CD4-positive, alpha-beta T cell treated with Interleukin-4 for 4 hours (primary cell): ENCODE results near the gene UBE2E1.
A peak's percentile ranks its signal among the peaks of the same experiment; 100 is the strongest.

Experiments
- DNase-seq: peaks from one replicate; pipeline ENCODE4 v3.0.0-alpha.2; 2020

The UBE2E1 gene

GRCh38 chr3:23805633-23806533 lies at the start of gene UBE2E1:
Gene UBE2E1, plus strand, starts transcription at chr3:23805955. Its CDS starts 1,315 bp downstream, at chr3:23807270.
- DNase-seq: peak; percentile 79

DNA sequence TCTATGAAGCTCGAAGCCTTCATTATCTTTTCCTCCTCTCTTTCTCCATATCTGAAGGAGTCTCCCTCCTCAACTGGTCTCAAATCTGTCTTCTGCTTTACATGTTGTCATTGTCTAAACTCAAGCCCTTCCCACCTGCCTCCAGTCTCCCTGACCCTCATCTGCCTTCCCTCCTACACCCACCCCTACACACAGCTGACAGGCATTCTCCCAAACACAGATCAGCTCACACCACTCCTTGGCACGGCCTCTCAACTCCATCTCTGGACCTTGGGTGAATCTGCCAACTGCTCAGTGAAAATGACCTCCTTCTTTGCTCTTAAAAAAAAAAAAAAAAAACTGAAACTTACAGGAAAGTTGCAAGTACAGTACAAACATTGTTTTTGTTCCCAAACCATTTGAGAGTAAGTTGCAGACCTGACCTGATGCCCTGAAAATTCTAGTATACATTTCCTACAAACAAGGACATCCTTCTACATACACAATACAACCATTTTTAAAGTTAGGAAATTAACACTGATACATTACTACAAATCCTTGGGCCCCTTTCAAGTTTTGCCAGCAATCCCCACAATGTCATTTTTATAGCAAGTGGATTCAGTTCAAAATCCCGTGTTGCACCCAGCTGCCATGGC lies 49.4 kb upstream of the UBE2E1 start:
- no peak for DNase-seq

- DNase-seq: peak; percentile 20
Observed at GRCh38 chr3:23758253-23758838, 47.4 kb upstream of the UBE2E1 start.

DNA sequence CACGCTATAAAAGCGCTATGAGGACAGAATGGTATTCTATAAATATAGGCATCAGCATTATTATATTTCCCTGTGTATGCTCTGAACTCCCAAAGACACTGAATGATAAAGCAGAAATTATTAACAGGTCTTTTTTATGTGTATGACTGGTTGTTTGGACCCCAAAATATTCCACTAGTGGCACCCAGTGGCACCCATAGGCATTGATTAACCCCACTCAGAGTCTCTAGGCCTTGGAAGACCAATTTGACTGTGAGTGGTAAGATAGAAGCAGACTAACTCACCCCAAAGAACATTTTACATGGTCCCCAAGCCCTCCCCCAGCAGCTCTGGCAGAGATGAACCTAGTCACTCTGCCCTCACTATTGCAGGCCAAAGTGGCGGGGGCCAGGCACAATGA lies 45.4 kb upstream of the UBE2E1 start:
- no peak for DNase-seq

GRCh38 chr3:23760871-23761373 lies 44.8 kb upstream of the UBE2E1 start:
- DNase-seq: peak; percentile 28

GRCh38 chr3:23761440-23761896 lies 44.3 kb upstream of the UBE2E1 start:
- DNase-seq: no peak

DNA sequence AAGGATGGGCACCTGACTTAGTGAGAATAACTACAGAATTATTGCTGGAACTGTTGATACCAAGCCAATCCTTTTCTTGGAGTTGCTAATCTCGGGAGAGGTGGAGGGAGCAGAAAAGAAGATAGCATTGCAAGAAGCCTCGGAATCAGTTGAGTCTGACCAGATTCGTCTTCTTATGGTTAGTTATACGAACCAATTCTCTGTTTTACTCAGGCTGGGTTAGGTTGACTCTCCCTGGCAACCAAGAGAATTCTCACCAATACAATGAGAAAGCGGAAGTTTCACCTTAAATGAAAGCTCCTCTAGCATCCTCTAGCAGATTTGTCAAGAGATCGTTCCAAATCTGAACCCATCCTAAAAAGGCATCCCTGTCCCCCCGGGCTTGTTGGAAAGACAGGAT lies 43.5 kb upstream of the UBE2E1 start:
- DNase-seq: peak; percentile 17

- no peak for DNase-seq
Observed at GRCh38 chr3:23762759-23763477, 42.8 kb upstream of the UBE2E1 start.

- no peak for DNase-seq
Observed at GRCh38 chr3:23764407-23764806, 41.3 kb upstream of the UBE2E1 start.

DNA sequence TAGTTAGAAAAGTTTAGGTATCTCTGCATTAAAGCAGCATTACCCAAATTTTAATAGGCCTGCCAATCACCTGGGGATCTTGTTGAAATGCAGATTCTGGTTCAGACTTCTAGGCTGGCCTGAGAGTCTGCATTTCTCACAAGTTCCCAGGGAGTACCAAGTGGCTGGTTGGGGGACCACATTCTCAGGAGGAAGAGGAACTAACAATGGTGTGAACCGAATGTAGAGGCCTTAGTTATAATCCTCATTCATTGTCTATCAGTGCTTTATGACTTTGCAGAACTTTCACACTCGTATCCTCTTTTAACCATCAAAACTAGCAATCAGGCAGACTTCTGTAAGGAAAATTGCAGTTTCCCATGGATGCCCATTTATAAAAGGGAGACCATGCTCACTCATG lies 38.2 kb upstream of the UBE2E1 start:
- DNase-seq: no peak

DNA sequence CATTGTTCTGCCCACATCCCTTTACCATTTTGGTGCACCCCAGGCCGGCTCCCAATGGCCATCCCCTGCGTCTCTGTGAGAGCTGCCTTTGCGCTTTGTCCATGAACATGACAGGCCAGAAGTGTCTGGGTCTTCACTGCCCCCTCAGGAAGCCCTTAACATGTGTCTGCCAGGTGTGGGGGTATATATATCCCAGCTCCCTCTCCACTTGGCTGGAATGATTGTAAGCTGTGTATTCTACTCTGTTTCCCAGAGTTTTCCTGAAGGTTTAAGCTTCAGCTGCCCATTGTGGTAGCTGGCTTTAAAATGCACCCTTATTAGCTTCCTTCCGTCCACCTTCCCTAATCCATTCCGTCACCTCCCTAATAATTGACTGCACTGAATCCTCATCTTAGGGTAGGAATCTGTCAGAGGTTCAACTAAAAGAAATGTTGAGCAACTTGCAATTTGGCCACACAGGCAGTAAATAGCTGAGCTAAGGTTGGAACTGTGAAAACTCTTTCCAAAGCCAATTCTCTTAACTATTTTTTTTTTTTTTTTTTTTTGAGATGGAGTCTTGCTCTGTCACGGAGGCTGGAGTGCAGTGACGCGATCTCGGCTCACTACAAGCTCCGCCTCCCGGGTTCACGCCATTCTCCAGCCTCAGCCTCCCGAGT lies 30.4 kb upstream of the UBE2E1 start:
- DNase-seq: no peak

- no peak for DNase-seq
Observed at GRCh38 chr3:23776352-23776891, 29.3 kb upstream of the UBE2E1 start.

DNA sequence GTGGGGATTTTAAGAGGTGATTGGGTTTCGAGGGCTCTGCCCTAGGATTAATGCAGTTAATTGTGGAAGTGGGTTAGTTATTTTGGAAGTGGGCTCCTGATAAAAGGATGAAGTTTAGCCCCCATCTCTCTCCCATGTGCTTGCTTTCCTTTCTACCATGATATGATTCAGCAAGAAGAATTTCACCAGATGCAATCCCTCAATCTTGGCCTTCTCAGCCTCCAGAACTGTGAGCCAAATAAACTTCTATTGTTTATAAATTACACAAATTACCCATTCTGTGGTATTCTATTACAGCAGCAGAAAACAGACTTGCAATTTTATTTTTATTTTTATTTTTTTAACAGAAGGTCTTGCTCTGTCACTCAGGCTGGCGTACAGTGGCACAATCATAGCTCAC lies 27.3 kb upstream of the UBE2E1 start:
- no peak for DNase-seq

GRCh38 chr3:23779841-23780240 lies 25.9 kb upstream of the UBE2E1 start:
- no peak for DNase-seq

DNA sequence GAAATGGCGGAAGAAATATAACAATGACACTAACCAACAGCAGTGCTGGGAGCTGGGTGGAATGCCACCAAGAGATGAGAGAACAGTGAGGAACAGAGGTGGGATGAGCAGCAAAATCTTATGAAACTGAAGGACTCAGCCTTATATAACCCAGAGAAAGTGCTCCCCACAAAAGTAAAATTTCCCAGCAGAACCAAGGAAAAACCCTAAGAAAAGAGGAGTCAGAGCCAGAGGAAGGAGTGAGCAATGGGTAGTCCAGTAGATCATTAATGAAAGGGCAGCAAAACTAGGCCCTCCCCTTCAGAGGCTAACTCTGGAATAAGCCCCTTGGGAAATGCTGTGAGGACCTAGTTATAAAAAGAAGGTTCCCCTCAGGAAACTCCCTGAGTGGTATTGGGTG lies 24.7 kb upstream of the UBE2E1 start:
- no peak for DNase-seq

DNA sequence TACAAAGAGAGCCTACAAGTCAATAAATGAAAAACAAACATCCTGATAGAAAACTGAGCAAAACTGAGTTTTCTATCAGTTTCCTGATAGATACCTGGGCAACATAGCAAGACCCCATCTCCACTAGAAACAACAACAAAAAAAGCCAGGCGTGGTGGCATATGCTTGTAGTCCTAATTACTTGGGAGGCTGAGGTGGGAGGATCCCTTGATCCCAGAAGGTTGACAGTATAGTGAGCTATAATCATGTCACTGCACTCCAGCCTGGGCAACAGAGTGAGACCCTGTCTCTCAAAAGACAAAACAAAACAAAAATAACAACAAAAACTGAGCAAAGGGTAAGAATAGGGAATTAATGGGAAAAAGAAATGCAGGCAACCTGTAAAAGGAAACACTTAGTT lies 23.9 kb upstream of the UBE2E1 start:
- DNase-seq: no peak

GRCh38 chr3:23785097-23785645 lies 20.6 kb upstream of the UBE2E1 start:
- no peak for DNase-seq

- no peak for DNase-seq
Observed at GRCh38 chr3:23785882-23786281, 19.9 kb upstream of the UBE2E1 start.

- DNase-seq: no peak
Observed at GRCh38 chr3:23791678-23792077, 14.1 kb upstream of the UBE2E1 start.

DNA sequence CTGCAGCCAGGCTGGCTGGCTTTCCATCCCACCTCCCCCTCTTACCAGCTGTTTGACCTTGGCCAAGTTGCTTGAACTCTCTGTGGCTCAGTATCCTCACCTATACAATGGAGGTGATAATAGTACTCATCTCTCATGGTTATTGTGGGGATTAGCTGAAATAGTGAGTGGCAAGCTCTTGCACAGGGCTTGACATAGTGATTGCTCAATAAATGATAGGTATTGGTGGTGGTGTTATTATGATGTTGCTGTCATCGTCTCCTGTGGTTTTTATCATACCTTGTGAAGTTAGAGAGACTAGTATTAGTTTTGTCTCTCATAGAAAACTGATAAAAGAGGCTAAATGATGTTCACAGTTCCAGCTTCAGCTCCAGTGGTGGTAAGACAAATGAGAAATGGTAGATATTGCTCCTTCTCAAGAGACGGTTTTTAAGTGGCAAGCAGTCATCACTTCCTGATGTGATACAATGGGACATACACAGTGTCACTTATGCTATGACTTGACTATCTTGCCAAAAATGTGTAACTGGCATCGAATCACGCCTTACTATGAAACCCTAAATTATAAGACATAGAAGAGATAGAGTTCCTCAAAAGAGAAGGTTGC lies 12.1 kb upstream of the UBE2E1 start:
- DNase-seq: no peak

DNA sequence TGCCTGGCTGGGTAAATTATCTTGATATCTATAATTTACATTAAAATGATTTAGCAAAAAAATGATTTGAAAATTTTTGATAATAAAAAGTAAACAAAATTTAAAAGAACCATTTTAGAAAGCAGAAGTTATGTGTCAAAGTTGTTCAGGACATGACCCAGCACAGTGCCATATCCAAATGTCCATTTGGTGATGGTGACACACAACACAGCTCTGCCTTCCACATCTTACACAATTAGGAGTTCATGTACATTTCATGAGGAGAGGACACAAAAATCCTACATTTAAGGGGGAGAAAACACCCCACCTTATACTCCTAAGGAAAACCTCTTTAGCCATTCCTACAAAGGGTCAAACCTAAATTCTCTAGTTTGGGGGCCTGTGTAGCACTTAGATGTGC lies 10.7 kb upstream of the UBE2E1 start:
- no peak for DNase-seq
